Activated CD8-positive, alpha-beta memory T cell treated with anti-CD3 and anti-CD28 coated beads, Interleukin-2, amount 50 U/mL, for 48 hours (primary cell): ENCODE measurements around the gene UBR4.
"Not testable (repeated sequence)": the region's sequence is repeated elsewhere in the genome, so short reads cannot be mapped to it uniquely, and the experiment has no call there.

Experiments used
- DNase-seq: peaks from one replicate; pipeline ENCODE4 v3.0.0-alpha.2; 2020

The UBR4 gene

DNA sequence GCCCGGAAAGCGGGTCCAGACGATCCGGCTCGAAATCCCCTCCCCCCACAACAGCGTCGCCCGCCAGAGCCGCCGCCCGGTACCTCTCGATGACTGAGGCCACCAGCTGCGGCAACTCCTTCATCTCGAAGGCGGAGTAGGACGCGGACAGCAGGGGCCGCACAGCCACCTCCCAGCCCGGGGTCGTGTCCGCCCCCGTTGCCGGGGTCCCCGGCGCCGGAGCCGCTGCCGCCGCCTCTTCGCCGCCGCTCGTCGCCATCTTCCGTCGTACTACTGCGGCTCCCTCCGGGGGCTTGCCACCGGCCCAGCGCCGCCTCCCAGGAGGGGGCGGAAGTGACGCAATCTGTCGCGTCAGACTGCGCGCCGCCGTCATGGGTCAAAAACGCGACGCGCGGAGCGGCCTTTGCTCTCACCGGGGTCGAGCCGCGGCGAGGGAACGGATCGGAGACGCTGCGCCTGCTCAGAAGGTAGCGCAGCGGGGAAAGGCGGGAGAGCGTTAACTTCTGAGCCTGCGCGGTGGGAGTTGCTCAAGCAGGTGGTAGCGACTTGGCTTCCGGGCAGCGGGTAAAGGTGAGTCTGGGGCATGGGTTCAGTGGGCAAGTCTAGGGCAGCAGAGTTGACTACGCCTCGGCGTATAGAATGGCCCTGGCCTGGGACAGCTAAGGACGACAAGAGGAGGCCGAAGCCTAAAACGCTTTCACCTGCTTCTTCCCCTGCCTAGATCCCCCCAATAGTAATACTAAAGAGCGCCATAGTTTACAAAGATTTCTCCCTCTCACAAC is at the start of gene UBR4:
UBR4 (minus strand) TSS at position 277 of the 782 bp plus-strand sequence; CDS start at position 259, 18 bp downstream.
- peak; percentile 100 for DNase-seq

DNA sequence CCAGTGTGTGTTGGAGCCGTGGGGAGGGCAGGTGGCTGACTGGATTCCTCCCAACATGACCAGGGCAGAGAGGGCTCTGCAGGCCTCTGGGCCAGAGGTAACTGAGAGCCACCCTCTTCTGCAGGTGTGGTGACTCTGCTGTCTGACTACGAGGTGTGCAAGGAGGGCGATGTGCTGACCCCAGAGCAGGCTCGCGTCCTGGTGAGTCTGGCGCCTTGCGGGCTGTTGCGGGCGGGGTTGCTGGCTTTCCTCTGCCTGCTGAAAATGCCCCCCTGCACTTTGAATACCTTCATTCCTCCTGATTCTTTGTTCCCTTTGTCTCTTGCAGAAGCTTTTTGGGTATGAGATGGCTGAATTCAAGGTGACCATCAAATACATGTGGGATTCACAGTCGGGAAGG is 48.3 kb upstream of the UBR4 start:
- DNase-seq: no peak

DNA sequence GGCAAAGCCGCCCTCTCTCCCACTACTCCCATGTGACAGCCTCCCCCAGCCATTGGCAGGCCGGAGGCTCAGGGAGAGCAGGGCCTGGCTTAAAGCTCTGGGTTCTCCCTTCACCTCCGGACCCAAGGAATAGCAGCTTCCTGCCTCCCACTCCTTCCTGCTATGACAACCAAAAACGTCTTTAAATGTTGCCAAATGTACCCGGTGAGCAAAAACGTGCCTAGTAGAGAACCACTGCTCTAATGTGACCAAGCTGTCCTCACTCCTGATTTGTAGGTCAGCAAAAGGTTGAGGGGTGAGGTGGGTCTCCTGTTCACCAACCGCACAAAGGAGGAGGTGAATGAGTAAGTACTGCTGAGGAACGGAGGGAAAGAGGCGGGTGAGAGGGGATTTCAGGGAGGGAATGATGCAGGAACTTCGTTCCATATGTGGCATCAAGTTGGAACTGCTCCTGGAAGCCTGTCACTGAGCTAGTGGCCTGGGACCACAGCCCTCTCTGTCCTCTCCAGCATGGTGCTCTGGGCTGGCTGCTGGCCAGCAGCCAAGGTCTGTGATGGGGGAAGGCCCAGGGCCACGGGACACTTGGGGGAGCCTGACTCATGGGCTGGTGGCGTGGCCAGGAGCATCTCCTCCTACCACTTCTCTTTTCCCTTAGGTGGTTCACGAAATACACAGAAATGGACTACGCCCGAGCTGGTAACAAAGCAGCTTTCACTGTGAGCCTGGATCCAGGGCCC is 47.3 kb upstream of the UBR4 start:
- peak; percentile 59 for DNase-seq

GRCh38 chr1:19256301-19256700 is 46.2 kb upstream of the UBR4 start:
- not testable (repeated sequence) for DNase-seq

DNA sequence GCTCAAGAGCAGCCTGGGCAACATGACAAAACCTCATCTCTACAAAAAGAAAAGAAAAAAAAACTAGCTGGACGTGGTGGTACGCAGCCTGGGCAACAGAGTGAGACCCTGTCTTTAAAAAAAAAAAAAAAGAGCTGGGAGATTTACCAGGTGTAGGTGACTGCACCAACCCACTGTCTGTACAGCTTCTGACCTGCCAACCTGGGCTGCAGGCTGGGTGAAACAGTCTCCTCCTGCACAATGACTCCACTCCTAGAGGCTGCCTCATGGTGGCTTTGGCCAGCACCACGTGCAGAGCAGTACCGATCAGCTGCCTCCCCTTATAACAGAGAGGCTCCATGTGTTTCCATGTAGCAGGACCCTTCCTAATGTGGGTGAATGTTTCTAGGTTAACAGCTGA is 45.2 kb upstream of the UBR4 start:
- no peak for DNase-seq

DNA sequence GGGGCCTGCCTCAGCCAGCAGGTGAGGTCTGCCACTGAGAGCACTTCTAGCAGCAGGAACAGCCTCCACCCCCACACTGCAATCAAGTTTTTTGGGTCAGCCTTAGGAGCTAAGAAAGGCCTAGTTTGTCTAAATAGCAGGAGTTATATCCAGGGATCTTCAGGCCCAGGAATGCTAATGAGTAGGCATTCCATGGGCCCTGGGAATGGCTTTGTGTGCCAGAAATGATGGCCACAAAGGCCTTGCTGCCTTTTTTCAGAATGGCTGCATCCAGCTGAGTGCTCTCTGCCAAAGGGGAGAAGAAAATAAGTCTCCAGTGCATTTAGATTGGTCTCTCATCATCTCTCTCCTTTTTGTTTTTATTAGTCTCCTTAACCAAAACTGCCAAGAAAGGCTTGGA is 44.4 kb upstream of the UBR4 start:
- DNase-seq: no peak

GRCh38 chr1:19251305-19252196 is 41.5 kb upstream of the UBR4 start, which contains the start of the genes EMC1 and MRTO4:
TSS of gene EMC1 (minus strand) at chr1:19251524. CDS start at chr1:19251509, 15 bp downstream.
TSS of gene MRTO4 (plus strand) at chr1:19251805. CDS start at chr1:19251836, 31 bp downstream.
- DNase-seq: peak; percentile 96

DNA sequence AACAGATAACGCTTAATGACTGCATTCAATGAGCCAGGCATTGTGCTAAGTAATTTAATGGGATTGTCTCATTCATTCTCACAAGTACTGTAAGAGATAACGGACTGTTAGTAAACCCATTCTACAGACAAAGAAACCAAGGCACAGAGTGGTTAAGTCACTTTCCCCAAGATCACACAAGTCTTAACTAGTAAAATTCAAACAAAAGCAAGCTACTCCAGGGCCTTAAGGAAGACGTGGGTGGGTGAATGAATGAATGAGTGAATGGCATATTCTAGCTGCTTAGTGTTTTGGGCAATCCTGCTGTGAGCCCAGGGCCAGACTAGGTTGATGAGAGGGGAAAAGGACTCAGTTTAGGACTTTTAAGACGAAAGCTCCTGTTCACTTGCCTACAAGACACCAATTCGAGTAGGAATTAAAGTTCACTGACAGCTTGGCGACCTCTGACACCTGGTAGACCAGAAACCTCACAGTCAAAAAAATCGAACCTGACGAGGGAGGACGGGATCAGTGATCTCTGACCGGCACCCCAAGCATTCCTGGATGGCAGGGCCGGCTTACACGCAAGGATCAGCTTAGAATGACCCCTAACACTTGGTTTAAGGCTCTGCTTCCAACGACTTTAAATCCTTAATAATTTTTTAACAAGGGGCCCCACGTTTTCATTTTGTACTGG is 40.7 kb upstream of the UBR4 start:
- DNase-seq: peak; percentile 54

- DNase-seq: peak; percentile 86
These were observed 30.8 kb upstream of the UBR4 start for GRCh38 chr1:19240673-19241538.

GRCh38 chr1:19239876-19240275 is 29.8 kb upstream of the UBR4 start:
- no peak for DNase-seq

- no peak for DNase-seq
These were observed 24.2 kb upstream of the UBR4 start for GRCh38 chr1:19234224-19234623.

GRCh38 chr1:19232524-19232846 is 22.4 kb upstream of the UBR4 start:
- DNase-seq: no peak

DNA sequence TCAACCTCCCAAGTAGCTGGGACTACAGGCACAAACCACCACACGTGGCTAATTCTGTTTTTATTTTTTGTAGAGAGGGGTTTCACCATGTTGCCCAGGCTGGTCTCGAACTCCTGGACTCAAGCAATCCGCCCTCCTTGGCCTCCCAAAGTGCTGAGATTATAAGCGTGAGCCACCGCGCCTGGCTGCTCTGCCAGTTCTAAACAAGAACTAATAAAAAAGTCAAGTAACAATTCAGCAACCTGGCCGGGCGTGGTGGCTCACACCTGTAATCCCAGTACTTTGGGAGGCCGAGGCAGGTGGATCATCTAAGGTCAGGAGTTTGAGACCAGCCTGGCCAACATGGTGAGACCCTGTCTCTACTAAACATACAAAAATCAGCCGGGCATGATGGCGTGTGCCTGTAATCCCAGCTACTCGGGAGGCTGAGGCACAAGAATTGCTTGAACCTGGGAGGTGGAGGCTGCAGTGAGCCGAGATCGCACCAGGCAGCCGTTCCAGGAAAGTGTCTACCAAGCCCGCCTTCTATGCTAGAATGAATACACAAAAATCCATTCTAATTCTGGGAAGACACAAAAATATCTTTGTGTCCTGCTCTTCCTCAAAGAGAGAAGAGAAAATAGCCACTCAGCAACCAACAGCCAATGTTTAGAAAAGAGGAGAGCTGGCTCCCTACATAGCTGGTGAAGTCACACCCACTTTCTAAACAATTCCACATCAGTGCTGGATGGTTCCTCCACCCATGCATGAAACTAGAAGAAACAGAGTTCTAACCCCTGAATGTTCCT is 21.9 kb upstream of the UBR4 start:
- not testable (repeated sequence) for DNase-seq

DNA sequence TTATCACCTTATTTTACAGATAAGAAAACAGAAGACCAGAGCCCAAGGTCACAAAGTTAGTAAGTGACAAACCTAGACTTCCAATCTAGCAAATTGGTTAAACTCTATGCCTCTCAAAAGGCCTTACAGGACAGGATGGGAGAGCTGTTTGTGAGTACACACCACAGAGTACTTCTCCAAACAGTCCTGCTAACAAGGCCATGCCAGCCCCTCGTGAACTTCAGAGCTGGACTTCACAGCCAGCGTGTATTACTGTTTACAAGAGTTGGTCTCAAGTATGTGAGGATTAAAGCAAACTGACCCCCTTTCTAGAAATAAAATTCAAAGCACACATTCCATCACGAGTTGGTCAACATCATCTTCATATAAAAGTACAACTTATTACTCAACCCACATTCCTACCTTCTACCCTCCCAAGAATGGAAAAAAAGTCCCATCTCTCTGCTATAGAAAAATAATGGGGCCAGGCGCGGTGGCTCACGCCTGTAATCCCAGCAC is 19.8 kb upstream of the UBR4 start:
- DNase-seq: no peak

GRCh38 chr1:19229229-19229628 is 19.2 kb upstream of the UBR4 start:
- no peak for DNase-seq

DNA sequence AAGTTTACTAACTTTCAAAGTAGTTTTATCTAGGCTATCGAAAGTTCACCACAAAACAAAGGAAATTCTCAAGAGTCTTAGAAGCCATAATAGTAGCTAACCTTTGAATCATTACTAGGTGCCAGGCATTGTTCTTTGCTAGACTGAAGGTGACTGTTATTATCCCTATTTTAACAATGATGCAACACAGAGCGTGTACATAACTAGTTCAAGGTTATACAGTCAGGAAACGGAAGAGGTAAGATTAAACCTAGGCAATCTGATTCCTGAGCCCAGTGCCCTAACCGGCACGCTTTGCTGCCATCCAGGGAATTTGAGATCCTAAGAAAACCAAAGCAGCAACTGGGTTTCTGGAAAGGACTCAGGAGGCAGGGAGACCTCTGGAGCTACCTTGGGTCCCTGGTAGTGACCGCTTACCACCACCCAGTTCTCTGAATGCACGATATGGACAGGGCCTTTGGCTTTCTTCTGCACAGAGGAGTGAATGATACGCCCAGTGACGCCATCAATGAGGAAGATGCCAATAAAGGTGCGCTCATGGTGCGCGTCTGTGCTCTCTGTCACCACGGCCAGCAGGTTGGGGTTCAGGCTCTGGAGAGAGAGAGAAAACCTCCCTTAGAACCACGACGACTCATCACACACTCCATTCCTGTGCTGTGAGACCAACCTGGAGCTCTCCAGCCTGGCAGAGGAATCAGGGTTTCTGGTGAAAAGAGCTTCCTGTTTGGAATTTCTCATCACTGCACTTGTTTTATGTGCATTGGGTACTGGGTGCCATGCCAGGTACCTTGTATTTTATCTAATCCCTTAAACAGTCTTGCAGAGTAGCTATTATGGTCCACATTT is 13.1 kb upstream of the UBR4 start:
- no peak for DNase-seq

DNA sequence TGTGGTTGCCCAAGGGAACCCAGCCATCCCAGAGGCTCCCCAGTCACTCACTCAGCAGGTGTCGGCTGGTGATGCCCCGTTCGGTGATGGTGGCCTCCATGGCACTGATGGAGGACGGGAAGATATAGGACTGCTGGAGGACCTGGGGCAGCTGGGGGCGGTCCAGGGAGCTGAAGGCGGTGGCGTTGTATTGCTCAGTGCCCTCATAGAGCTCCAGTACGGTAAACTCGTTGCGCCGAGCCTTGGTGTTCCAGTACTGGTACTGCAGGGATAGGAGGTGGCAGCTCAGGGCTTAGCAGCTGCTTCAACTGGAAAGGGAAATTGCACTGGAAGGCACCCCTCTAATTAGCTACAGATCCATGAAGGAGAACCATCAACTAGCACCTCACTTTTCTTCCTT is 12.5 kb upstream of the UBR4 start:
- no peak for DNase-seq

DNA sequence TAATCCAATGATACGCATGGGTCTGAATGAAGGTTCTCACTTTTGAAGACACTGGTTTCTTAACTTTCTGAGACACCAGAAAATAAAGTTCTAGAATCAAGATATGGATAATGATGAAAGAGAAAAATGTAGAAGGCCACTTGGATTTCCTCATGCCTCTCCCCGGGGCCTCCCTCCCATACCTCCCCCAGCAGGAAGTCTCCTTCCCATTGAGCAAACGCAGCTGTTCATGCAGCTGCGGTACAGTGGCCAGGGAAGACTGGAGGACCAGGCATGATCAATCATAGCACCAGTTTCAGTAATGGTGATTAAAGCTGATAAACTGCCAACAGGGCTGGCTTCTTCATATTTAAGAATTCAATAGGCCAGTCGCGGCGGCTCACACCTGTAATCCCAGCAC is 10.9 kb upstream of the UBR4 start:
- DNase-seq: peak; percentile 23

- peak; percentile 36 for DNase-seq
These were observed 10.2 kb upstream of the UBR4 start for GRCh38 chr1:19220080-19220846.
